22Rv1 (cell line): ENCODE results near the gene CCDC102A.

Experiments
- ZFX ChIP-seq: fragments of 450-650 bp; IDR thresholded peaks from 2 replicates; pipeline ENCODE4 v1.6.1; 2017; ENCODE audit warnings: antibody characterized with exemption, borderline replicate concordance
- TF ChIP-seq, protein P1 (sequence below): fragments of 450-650 bp; IDR thresholded peaks from 2 replicates; pipeline ENCODE4 v1.5.1; 2017; ENCODE audit warnings: mild to moderate bottlenecking

DNA sequence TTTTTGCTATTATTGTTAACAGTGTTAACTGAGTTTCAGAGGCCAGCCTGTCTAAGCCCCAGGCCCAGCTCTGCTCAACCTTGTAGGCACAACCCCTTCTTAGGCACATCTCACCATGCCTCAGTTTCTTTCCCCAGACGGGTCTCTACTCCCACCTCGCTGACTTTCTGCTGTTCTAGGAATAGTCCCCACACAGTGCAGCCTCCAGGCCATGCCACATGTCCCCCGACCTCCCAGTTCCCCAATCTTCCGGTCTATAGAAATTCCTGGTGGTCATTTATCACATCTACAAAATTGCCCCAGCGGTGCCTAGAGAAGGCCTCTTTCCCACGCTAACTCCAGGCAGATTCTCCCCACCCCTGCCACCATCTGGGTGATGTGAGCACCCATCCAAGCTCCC is 40.8 kb upstream of the CCDC102A start:
- TF ChIP-seq, protein P1, sequence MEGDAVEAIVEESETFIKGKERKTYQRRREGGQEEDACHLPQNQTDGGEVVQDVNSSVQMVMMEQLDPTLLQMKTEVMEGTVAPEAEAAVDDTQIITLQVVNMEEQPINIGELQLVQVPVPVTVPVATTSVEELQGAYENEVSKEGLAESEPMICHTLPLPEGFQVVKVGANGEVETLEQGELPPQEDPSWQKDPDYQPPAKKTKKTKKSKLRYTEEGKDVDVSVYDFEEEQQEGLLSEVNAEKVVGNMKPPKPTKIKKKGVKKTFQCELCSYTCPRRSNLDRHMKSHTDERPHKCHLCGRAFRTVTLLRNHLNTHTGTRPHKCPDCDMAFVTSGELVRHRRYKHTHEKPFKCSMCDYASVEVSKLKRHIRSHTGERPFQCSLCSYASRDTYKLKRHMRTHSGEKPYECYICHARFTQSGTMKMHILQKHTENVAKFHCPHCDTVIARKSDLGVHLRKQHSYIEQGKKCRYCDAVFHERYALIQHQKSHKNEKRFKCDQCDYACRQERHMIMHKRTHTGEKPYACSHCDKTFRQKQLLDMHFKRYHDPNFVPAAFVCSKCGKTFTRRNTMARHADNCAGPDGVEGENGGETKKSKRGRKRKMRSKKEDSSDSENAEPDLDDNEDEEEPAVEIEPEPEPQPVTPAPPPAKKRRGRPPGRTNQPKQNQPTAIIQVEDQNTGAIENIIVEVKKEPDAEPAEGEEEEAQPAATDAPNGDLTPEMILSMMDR = no peak
- no peak for TF ChIP-seq ZFX
